OCI-LY1 (cell line): ENCODE data around the gene GPR142.

Experiments
- EZH2 ChIP-seq: fragments of 200-600 bp; sonication (generic), shearing (Covaris generic); IDR thresholded peaks from 2 replicates; pipeline ENCODE4 v1.8.0; 2017; ENCODE audit warnings: borderline replicate concordance, mixed run types, mild to moderate bottlenecking, antibody characterized with exemption, low read length, moderate library complexity, mixed read lengths
- TF ChIP-seq, protein P1 (sequence below): fragments of 200-600 bp; sonication (generic), shearing (Covaris generic); IDR thresholded peaks from 2 replicates; pipeline ENCODE4 v1.5.1; 2017; ENCODE audit warnings: mild to moderate bottlenecking, antibody characterized with exemption, low read length, moderate library complexity, mixed read lengths

GRCh38 chr17:74326506-74326905 is 40.8 kb upstream of the GPR142 start:
- TF ChIP-seq, protein P1, sequence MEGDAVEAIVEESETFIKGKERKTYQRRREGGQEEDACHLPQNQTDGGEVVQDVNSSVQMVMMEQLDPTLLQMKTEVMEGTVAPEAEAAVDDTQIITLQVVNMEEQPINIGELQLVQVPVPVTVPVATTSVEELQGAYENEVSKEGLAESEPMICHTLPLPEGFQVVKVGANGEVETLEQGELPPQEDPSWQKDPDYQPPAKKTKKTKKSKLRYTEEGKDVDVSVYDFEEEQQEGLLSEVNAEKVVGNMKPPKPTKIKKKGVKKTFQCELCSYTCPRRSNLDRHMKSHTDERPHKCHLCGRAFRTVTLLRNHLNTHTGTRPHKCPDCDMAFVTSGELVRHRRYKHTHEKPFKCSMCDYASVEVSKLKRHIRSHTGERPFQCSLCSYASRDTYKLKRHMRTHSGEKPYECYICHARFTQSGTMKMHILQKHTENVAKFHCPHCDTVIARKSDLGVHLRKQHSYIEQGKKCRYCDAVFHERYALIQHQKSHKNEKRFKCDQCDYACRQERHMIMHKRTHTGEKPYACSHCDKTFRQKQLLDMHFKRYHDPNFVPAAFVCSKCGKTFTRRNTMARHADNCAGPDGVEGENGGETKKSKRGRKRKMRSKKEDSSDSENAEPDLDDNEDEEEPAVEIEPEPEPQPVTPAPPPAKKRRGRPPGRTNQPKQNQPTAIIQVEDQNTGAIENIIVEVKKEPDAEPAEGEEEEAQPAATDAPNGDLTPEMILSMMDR: no peak
- TF ChIP-seq EZH2: no peak
